Measurements from ENCODE around the gene CKS1B.

DNA sequence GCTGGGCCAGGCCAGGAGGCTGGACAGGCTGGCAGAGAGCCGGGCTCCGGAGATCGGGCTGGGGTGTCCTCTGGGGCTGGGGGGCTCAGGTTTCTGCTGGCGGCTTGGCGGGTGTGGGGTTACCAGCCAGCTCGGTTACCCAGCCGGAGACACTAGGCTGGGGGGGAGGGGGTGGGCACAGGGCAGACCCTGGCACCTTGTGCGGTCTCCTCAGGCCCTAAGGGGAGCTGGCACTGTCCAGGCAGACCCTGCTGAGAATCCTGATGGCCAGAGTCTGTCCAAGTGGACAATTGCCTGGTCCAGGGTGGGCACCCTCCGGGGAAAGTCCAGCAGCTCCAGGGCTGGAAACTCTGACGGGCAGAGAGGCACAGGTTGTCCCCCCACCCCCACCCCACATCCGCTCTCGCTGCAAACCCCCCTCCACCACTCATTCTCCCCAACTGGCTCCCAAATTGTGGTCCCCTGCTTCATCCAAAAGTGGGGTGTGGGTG lies 34.8 kb downstream of the CKS1B start:
- TF ChIP-seq POLR2AphosphoS5 (IDR thresholded peaks at IDR 0.05) = no peak
- TF ChIP-seq, protein P1, sequence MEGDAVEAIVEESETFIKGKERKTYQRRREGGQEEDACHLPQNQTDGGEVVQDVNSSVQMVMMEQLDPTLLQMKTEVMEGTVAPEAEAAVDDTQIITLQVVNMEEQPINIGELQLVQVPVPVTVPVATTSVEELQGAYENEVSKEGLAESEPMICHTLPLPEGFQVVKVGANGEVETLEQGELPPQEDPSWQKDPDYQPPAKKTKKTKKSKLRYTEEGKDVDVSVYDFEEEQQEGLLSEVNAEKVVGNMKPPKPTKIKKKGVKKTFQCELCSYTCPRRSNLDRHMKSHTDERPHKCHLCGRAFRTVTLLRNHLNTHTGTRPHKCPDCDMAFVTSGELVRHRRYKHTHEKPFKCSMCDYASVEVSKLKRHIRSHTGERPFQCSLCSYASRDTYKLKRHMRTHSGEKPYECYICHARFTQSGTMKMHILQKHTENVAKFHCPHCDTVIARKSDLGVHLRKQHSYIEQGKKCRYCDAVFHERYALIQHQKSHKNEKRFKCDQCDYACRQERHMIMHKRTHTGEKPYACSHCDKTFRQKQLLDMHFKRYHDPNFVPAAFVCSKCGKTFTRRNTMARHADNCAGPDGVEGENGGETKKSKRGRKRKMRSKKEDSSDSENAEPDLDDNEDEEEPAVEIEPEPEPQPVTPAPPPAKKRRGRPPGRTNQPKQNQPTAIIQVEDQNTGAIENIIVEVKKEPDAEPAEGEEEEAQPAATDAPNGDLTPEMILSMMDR (IDR thresholded peaks at IDR 0.05) = no peak
- TF ChIP-seq POLR2A (IDR thresholded peaks at IDR 0.05) = no peak
